Measurements from ENCODE around the gene TMEM109. TPM values are rescaled to one million over a fixed set of nuclear protein-coding genes. Genes with fewer than 3 reads are reported as not detected.

The TMEM109 gene
- total and polyA plus RNA-seq, 9 of the 15 experiments (the other 6 are each of a cell fraction or from before 2014, with no cell fraction given), result 9.2 to 71.3 (median 30.5) TPM

DNA sequence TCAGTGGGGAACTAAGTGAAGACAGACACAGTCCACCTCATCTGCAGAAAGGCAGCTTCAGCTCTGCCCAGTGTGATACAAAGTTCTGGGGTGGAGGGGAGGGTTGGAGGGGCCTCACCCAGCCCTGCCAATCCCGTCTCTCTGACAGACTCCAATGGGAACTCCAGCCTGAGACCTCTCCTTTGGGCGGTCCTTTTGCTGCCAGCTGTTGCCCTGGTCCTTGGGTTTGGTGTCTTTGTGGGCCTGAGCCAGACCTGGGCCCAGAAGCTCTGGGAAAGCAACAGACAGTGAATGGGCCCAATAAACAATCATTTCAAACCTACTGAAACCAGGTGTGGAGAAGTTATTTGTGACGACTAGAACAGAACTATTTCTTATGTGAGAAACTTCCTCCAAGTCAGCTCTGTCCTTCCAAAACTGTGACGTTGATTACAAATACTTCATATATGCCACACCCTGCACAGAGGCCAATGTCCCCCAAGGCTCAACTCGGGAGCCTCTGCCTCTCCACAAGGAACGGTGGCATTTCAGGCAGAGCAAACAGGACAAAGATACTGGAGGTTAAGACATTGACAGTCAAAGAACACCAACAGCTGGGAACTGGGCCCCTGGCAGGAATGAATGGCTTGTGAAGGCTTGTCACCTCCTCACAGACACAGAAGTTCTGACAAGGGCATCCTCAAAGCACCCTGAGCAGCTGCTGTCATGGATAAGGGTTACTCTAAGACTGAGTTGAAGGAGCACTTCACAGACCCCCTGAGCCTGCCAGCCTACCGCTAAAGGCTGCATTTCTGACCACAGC lies 38.4 kb upstream of the TMEM109 start:
- intact Hi-C loops (cut with micrococcal nuclease), result no loop called here
- Histone ChIP-seq H3K27ac (ENCODE audit: extremely low read depth, low read depth, low read length) (no peak overlapping the region), H3K79me2 (ENCODE audit: control insufficient read depth, insufficient read depth, low read length) (no peaks in the 10 kb centered on the region), H4K20me1 (replicated peaks; ENCODE audit: control insufficient read depth, insufficient read depth, low read length) (no peaks in the 10 kb centered on the region), H3K4me1 (replicated peaks in 1 of 2; ENCODE audit: control insufficient read depth in 2 of 2, insufficient read depth in 2 of 2, low read length in 2 of 2) (peaks cover 6 to 22% of the 10 kb centered on the region in 2 experiments; a peak in 4 of 5 replicates), H3K27me3 (ENCODE audit: control insufficient read depth in 2 of 2, insufficient read depth in 2 of 2, low read length in 2 of 2) (no peaks in the 10 kb centered on the region), H3K4me3 (no peak overlapping the region), H3K9ac (ENCODE audit: insufficient read depth in 1 of 2, low read depth in 2 of 2, low read length in 2 of 2) (no peak overlapping the region), H2AFZ (ENCODE audit: low read depth, low read length) (no peak overlapping the region), H3K9me1 (ENCODE audit: control insufficient read depth, insufficient read depth, low read length) (peaks cover 3% of the 10 kb centered on the region), H3K9me3 (replicated peaks; ENCODE audit: control insufficient read depth, insufficient read depth, low read depth, low read length) (no peaks in the 10 kb centered on the region), H3K36me3 (ENCODE audit: control insufficient read depth, insufficient read depth, low read length) (peaks cover 15% of the 10 kb centered on the region; the same call in 1 of the 3 replicates), H3K4me2 (ENCODE audit: insufficient read depth, low read length) (no peak overlapping the region)
- BruUV-seq (replicated peaks), result no TSS peak
- in situ Hi-C loops (cut with MboI), result no loop called here
- DNase-seq (ENCODE audit: extremely low read depth in 1 of 4, low spot score in 3 of 4) (no peak), ATAC-seq (no peak), FAIRE-seq (no peak)
- ChIA-PET CTCF (ENCODE audit: low intra/inter-chr PET ratio) (interaction anchor here (0.7 kb wide), 1 partner anchor 489 kb away, joined by 3 read pairs; no protein-coding TSS in a partner anchor), POLR2A (interaction anchor here (0.8 to 1.4 kb wide), 4 partner anchors 12 to 19 kb away, joined by 3 read pairs; no protein-coding TSS in a partner anchor)
- WGBS (ENCODE audit: insufficient coverage, low coverage, missing lambda C conversion rate), result 57% methylated on average over 7 of the region's 7 CpGs
- no peak for TF ChIP-seq ZBTB1 (CRISPR knock-in tag; IDR thresholded peaks at IDR 0.05; ENCODE audit: borderline replicate concordance, low read depth)
- TF ChIP-seq, protein P1, sequence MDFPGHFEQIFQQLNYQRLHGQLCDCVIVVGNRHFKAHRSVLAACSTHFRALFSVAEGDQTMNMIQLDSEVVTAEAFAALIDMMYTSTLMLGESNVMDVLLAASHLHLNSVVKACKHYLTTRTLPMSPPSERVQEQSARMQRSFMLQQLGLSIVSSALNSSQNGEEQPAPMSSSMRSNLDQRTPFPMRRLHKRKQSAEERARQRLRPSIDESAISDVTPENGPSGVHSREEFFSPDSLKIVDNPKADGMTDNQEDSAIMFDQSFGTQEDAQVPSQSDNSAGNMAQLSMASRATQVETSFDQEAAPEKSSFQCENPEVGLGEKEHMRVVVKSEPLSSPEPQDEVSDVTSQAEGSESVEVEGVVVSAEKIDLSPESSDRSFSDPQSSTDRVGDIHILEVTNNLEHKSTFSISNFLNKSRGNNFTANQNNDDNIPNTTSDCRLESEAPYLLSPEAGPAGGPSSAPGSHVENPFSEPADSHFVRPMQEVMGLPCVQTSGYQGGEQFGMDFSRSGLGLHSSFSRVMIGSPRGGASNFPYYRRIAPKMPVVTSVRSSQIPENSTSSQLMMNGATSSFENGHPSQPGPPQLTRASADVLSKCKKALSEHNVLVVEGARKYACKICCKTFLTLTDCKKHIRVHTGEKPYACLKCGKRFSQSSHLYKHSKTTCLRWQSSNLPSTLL (IDR thresholded peaks at IDR 0.05), result no peak
- no peak for TF ChIP-seq TAF1 (IDR thresholded peaks at IDR 0.05; ENCODE audit: control insufficient read depth, extremely low read depth, insufficient read depth, low read length, severe bottlenecking)
- no peak for TF ChIP-seq CAMTA2 (CRISPR knock-in tag; conservative IDR thresholded peaks at IDR 0.05)
- TF ChIP-seq FOXM1 (IDR thresholded peaks at IDR 0.05; ENCODE audit: low read depth), result no peak
- TF ChIP-seq FOXM1 (CRISPR knock-in tag; IDR thresholded peaks at IDR 0.05; ENCODE audit: low read depth), result no peak
- TF ChIP-seq SIN3A (IDR thresholded peaks at IDR 0.05; ENCODE audit: borderline replicate concordance in 2 of 2, control insufficient read depth in 1 of 2, low read depth in 2 of 2, low read length in 2 of 2), result no peak
- no peak for TF ChIP-seq ZNF764 (CRISPR knock-in tag; IDR thresholded peaks at IDR 0.05; ENCODE audit: low read depth)
- TF ChIP-seq RBM34 (IDR thresholded peaks at IDR 0.05; ENCODE audit: borderline replicate concordance, insufficient read depth, low read length), result no peak

Measured in K562 (cell line).